NT2/D1 (cell line): ENCODE data around the gene SLC38A11.

ENCODE experiments used
- DNase-seq: peaks from one replicate; pipeline ENCODE4 v3.0.0-alpha.2; 2011; ENCODE audit warnings: low read depth, low spot score
- H3K27me3 ChIP-seq: 2 replicates; pipeline ENCODE4 v1.6.0; 2011; ENCODE audit warnings: mild to moderate bottlenecking; ENCODE audit not compliant: insufficient read length, insufficient read depth
- H3K36me3 ChIP-seq: 2 replicates; pipeline ENCODE4 v1.6.1; 2011; ENCODE audit warnings: mild to moderate bottlenecking, low read length, mixed read lengths; ENCODE audit not compliant: insufficient read depth, insufficient read length
- H3K4me1 ChIP-seq: 2 replicates; pipeline ENCODE4 v1.5.1; 2011; ENCODE audit not compliant: insufficient read depth, insufficient read length
- H3K4me3 ChIP-seq: 2 replicates; pipeline ENCODE4 v1.5.1; 2011; ENCODE audit warnings: low read depth; ENCODE audit not compliant: insufficient read length
- H3K9ac ChIP-seq: 2 replicates; pipeline ENCODE4 v1.6.0; 2011; ENCODE audit warnings: low read depth; ENCODE audit not compliant: insufficient read length
- H3K9me3 ChIP-seq: 2 replicates; pipeline ENCODE4 v1.5.1; 2011; ENCODE audit warnings: mild to moderate bottlenecking, low read length; ENCODE audit not compliant: insufficient read depth
- SUZ12 ChIP-seq: IDR thresholded peaks from 2 replicates; pipeline ENCODE4 v1.6.1; 2011; ENCODE audit not compliant: insufficient read length, insufficient read depth; ENCODE audit errors: extremely low read depth
- YY1 ChIP-seq: IDR thresholded peaks from 2 replicates; pipeline ENCODE4 v1.6.1; 2011; ENCODE audit not compliant: insufficient read length, insufficient read depth
- ZNF274 ChIP-seq: IDR thresholded peaks from 2 replicates; pipeline ENCODE4 v1.6.1; 2011; ENCODE audit warnings: mild to moderate bottlenecking, low read depth, low read length

SLC38A11 gene

DNA sequence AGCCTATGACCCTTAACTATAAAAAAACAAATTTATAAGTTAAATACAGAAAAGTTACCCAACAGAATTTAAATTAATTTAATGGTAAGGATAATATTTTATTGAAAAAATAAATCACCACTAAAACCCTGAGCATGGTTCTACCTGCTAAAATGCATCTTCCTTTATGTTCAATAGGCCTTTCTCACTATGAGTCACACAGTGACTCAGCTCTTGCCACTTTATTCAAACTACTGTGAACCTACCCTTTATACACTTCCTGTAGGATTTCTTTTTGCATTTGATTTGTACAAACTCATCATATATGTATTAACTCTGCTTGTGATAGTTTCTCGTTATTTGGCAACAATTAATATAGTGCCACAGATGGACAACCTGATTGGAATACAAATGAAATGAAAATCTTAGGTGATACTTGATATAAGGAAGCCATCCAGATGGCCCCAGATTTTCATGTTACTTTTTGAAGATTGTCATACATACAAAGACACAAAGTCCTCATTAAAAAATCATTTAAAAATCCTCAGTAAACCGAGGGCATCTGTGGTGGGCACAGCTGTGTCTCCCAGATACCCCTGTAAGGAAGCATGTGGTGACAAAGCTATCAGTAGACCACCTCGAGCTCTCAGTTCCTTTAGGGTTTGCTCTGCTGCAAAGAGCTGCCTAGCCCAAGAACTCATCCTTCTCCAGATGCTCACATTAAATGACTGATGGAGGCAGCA, 58.5 kb downstream of the SLC38A11 start:
- Histone ChIP-seq H3K36me3 (no peaks in the 10 kb centered on the region), H3K9me3 (no peaks in the 10 kb centered on the region), H3K4me3 (no peak overlapping the region), H3K27me3 (no peaks in the 10 kb centered on the region), H3K4me1 (no peaks in the 10 kb centered on the region), H3K9ac (no peak overlapping the region)
- TF ChIP-seq YY1 = no peak
- TF ChIP-seq ZNF274 = no peak
- no peak for TF ChIP-seq SUZ12
- DNase-seq = no peak

DNA sequence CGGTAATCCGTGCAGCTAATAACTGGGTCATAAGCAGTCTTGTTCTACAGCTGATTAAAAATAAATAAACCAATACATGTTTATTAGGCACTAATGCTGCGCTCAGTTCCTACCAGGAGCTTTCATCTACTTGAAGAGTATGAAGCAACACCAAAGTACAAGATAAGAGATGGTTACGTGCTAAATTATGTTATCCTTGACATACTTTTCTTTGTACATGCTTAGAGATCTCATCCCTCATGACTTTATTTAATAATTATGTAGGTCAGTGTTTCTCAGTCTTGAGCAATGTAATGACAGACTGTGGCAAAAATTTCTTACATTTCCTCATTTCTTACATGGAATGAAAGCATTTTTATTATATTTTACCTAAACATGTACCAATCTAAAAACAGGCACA, 59.1 kb downstream of the SLC38A11 start:
- H3K4me3 ChIP-seq = no peak overlapping the region
- H3K4me1 ChIP-seq = no peaks in the 10 kb centered on the region
- no peaks in the 10 kb centered on the region for H3K27me3 ChIP-seq
- no peaks in the 10 kb centered on the region for H3K36me3 ChIP-seq
- no peaks in the 10 kb centered on the region for H3K9me3 ChIP-seq
- TF ChIP-seq ZNF274 = no peak
- no peak for TF ChIP-seq YY1
- TF ChIP-seq SUZ12 = no peak
- DNase-seq = no peak
- no peak overlapping the region for H3K9ac ChIP-seq

DNA sequence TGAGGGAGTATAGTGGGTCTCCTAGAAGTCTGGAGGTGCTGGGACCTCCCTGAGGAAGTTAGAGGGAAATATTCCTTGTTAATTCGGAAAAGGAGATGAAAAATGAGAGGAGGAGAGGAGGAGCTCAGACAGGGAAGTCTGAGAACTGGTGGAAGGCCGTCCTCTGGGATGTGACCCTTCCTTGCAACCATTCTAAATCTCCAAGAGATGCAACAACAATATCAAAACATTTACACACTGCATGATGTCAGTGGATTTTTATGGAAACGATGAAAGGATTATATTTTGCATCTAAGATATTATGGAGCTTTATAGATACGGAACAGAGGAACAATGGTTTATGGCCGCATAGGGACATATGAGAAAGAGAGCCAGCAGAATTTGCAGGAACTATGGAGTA, 63.9 kb downstream of the SLC38A11 start:
- DNase-seq = no peak
- TF ChIP-seq YY1 (no peak), SUZ12 (no peak), ZNF274 (no peak)

DNA sequence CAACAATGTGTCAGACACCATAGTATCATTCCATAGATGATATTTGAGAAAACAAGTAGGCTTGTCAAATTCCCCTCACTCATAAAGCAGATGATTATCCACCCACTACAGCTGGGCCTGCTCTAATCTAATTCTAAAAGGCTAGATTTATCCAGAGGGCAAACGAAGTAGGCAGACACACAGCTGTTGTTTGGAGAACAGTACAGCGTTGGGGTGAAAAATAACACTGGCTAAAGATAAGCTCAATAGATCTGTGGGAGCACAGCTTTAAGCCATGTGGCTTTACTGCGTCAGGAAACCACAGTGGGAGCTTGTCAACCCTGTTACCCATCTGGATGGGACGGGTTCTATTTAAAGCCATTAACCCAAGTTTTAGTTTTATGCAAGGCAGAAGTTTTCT, 64.8 kb downstream of the SLC38A11 start:
- no peak overlapping the region for H3K9ac ChIP-seq
- H3K4me3 ChIP-seq = no peak overlapping the region
- H3K36me3 ChIP-seq = no peaks in the 10 kb centered on the region
- H3K4me1 ChIP-seq = no peaks in the 10 kb centered on the region
- no peaks in the 10 kb centered on the region for H3K27me3 ChIP-seq
- H3K9me3 ChIP-seq = no peaks in the 10 kb centered on the region
- TF ChIP-seq SUZ12 = no peak
- no peak for DNase-seq

More for the DNA sequence above, 63.9 kb downstream of the SLC38A11 start:
- Histone ChIP-seq H3K4me3 (no peak overlapping the region), H3K9me3 (no peaks in the 10 kb centered on the region), H3K9ac (no peak overlapping the region), H3K27me3 (no peaks in the 10 kb centered on the region), H3K4me1 (no peaks in the 10 kb centered on the region), H3K36me3 (no peaks in the 10 kb centered on the region)

DNA sequence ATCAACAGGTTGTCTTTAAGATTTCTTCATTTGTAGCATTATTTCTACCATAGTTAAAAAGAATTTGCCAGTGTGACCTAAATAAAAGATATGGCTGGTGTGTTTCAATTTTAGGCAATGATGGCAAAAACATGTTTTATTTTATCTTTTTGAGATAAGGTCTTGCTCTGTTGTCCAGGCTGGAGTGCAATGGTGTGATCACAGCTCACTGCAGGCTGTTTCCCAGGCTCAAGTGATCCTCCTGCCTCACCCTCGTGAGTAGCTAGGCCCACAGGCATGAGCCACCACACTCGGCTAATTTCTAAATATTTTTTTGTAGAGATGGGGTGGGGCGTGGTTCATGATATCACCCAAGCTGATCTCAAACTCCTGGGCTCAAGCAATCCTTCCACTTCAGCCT, 66.7 kb downstream of the SLC38A11 start:
- no peak for DNase-seq
- H3K4me3 ChIP-seq = no peak overlapping the region
- no peaks in the 10 kb centered on the region for H3K27me3 ChIP-seq
- H3K9me3 ChIP-seq = no peaks in the 10 kb centered on the region
- no peaks in the 10 kb centered on the region for H3K4me1 ChIP-seq
- H3K36me3 ChIP-seq = no peaks in the 10 kb centered on the region
- TF ChIP-seq YY1 = no peak
- TF ChIP-seq SUZ12 = no peak
- no peak overlapping the region for H3K9ac ChIP-seq

DNA sequence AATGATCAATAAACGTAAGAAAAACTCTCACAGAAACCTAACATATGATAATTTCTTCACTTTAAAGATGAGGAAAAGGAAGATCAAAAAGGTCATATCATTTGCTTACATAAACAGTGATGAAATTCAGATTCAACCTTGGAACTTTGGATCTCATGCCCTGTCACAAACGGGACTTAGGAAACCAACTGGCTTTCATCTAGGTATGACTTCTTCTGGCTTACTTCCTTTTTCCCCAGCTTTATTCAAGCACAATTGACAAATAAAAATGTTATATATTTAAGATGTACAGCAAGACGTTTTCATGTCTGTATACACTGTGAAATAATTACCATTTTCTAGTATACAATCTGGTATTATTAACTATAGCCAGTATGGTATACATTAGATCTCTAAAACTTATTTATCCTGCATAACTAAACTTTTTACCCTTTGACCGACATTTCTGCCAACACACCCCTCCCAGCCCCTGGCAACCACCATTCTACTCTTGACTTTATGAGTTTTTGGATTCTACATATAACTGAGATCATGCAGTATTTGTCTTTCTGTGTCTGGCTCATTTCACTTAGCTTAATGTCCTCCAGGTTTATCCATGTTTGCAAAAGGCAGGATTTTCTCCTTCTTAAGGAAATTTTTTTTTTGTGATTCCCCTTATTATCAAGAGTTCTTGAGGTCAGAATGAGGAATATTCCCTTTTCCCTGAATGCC, 67.7 kb downstream of the SLC38A11 start:
- no peak for TF ChIP-seq YY1
- no peak for TF ChIP-seq SUZ12
- TF ChIP-seq ZNF274 = no peak
- no peaks in the 10 kb centered on the region for H3K9me3 ChIP-seq
- no peak for DNase-seq
- no peaks in the 10 kb centered on the region for H3K27me3 ChIP-seq
- H3K9ac ChIP-seq = no peak overlapping the region
- H3K4me1 ChIP-seq = no peaks in the 10 kb centered on the region
- no peak overlapping the region for H3K4me3 ChIP-seq
- no peaks in the 10 kb centered on the region for H3K36me3 ChIP-seq

DNA sequence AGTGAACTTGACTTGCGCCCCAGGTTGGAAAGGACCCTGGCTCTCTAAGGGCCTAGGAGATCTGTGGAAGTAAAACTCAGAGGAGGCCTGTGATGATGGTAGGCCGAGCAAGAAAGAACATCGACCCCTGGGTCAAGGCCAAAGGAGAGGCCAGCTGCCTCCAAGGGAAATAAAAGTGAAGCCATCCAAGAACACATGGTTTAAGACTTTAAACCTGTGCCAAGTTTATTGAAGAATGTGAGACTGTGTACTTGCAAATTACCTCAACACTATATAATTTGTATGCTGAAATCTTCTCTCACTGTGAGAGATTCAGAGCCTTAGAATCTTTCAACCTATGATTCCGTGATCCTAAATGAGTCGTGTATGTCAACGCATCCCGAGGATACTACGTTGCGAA, 73.0 kb downstream of the SLC38A11 start:
- Histone ChIP-seq H3K4me1 (no peaks in the 10 kb centered on the region), H3K27me3 (no peaks in the 10 kb centered on the region), H3K9me3 (peaks cover 4% of the 10 kb centered on the region; the same call in 1 of the 2 replicates), H3K4me3 (no peak overlapping the region), H3K9ac (no peak overlapping the region), H3K36me3 (no peaks in the 10 kb centered on the region)
- no peak for DNase-seq
- TF ChIP-seq ZNF274 (no peak), YY1 (no peak), SUZ12 (no peak)
